GM21737 (cell line): ENCODE results near the gene GCK.
"Not testable (repeated sequence)": the region's sequence is repeated elsewhere in the genome, so short reads cannot be mapped to it uniquely, and the experiment has no call there.

Experiments used
- ATAC-seq: cut with Tn5 transposase; IDR thresholded peaks from one replicate; pipeline ENCODE4 v1.9.1; 2021; ENCODE audit warnings: mild to moderate bottlenecking, moderate library complexity; ENCODE audit not compliant: unreplicated experiment

GCK gene

DNA sequence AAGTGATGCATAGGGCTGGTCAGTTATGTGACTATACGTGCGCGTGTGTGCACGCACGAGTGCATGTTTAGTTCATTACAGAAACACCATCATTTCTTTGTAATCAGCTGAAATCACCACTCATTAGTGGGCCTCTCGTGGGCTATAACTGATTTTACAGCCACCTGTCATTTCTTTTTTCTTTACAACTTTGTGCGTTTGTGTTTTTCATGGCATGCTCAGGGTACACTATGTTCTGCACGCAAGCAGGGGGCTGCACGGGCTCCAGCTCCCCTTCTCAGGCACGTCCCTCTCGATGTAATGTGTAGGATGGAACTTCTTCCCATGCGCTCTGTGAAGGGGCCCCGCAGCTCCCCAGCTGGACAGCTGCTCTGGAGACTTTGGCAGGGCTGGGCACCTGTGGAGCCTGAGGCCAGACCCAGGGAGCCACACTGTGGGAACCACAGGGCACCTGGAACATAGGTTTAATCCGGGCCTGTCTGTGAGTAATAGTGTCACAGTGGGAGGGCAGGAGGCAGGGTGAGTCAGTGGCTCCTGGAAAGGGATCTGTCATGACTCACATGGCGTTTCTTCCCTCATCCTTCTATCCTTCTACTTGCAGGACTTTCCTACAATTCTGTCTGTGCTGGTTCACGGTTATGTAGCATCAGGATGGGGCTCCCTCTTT, 4.9 kb downstream of the GCK start:
- ATAC-seq: no peak

DNA sequence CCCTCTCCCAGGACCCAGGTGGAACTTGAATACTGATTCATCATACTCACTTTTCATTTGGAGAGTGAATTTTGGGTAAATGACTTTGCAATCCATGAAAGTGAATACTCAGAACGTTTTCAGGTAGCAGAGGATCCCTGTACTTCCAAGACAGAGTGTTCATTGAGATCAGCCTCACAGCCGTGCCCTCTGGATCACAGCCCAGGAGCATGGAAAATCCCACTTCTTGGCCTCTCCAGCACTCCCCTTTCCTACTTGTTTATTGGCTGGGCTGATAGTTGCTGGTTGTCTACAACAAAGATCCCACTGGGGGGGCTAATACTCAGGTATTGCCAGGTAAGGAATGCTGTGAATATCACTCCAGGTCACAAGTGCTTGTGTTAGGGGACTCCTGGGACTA, 5.9 kb downstream of the GCK start:
- no peak for ATAC-seq

DNA sequence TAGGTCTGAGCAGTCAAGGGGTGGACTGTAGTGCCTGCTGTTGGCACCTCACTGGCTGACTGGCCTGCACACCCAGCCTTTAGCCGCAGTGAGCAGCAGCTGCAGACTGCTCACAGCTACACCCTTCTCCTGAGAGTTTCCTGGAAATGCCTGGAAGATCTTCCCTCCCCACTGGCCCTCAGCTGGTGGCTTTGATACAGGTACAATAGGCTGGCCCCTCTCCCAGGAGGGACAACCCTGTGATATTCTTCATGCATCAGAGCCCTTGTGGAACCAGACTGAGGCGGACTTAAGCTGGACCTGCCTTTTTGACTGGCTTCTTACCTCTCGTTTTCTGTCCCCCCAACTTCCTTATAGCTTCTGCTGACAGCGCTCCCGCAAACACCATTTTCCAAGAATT, 6.4 kb downstream of the GCK start:
- no peak for ATAC-seq

DNA sequence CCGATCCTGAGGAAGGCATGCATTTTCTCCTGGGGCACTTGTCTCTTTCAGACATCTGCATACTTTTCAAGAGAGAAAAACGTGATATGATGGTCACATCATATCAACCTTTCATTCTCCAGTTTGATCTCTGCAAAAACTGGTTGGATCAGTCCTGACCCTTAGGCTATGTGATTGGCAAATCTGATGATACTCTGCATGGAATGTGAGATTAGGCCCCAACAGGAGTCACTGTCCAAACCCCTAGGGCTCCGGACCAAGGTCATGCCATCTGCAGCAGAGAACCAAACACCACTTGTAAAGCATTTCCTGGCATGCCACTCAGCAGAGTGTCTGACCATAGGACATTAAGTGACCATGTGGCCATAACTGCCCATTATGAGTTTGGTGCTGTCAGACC, 8.6 kb downstream of the GCK start:
- ATAC-seq: no peak

DNA sequence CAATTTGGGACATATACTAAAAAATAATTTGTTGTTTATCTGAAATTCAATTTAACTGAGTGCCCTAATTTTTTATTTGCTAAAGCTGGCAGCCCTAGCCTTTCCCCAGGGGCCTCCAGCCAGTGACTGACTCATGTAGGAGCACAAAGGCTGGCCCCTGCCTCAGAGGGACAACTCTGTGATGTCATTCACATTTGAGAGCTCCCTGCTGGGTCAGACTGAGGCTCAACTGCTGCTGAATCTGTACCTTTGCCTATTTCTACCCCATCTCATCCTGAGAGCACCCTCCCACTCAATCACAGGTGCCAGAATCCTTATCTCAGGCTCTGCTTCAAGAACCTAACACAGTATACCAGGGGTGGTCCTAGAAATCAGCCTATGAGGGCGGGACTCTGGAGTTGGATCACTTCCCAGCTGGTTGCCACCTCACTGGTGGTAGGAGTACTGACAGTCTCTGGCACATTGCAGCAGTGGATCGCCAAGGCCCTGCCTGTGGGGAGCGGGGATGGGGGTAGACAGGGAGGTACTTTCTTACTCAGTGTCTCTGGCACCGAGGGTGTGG, 11.6 kb downstream of the GCK start:
- ATAC-seq: no peak

DNA sequence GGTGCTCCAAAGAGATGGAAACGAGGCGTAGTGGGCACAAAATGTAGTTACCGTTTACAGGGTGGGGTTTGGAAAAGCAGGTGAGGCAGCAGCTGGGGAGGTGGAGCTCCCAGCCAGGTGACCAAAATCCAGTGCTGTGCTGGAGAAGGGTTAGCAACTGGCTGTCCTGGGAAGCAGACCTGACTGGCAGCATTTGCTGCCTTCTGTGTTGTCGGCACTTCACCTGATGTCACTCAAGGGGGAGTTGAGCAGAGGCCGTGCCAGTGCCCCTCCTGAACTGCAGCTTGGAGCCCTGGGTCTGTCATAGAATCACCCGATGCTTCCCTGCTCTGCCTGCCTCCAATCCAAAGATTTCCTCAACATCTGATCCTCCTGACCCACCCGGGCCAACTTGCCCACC, 12.8 kb downstream of the GCK start:
- ATAC-seq: no peak

DNA sequence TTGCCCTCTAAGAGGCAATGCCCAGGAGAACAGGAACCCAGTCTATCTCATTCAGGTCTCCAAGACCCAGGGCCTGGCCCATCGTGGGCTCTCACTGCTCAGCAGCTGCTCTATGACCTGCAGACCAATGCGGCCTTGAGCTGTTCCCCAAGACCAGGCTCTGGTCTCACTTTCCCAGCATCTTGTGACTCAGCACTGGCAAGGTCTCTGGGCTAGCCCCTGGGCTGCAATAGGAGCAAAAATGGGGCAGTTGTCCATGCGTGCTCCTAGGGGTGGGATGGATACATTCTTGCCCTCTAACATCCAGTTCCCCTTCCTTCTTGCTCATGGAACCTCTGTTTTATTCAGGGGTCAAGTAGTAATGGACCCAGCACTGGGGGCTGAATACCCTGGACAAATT, 13.5 kb downstream of the GCK start:
- no peak for ATAC-seq

DNA sequence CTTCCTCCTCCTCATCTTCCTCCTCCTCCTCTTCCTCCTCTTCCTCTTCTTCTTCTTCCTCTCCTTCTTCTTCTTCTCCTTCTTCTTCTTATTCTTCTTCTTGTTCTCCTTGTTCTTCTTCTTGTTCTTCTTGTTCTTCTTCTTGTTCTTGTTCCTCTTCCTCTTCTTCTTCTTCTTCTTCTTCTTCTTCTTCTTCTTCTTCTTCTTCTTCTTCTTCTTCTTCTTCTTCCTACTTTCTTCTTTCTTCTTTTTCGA, 14.6 kb downstream of the GCK start:
- ATAC-seq: not testable (repeated sequence)

DNA sequence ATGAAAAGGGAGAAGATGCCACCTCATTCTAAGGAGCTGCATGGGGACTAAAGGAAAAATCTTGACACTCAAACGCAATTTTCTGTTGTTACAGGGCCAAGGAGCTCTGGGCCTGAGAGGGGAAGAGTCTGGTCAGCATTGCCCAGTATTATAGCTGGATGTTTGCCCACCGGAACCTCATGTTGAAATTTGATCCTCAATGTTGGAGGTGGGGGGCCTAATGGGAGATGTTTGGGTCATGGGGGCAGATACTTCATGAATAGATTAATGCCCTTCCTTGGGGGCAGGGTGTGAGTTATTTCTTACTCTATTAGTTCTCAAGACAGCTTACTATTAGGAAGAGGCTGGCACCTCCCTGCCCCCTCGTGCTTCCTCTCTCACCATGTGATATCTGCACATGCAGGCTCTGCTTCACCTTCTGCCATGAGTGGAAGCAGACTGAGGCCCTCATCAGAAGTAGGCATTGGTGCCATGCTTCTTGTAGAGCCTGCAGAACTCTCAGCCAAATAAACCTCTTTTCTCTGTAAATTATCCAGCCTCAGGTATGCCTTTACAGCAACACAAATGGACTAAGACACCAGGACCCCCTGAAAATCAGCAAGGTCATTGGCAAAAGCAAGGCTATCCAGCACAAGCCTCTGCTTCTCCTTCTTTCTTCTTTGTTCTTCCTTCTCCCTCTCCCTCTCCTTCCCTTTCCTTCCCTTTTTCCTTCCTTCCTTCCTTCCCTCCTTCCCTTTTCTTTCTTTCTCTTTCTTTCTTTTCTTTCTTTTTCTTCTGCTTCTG, 15.1 kb downstream of the GCK start:
- ATAC-seq: no peak

DNA sequence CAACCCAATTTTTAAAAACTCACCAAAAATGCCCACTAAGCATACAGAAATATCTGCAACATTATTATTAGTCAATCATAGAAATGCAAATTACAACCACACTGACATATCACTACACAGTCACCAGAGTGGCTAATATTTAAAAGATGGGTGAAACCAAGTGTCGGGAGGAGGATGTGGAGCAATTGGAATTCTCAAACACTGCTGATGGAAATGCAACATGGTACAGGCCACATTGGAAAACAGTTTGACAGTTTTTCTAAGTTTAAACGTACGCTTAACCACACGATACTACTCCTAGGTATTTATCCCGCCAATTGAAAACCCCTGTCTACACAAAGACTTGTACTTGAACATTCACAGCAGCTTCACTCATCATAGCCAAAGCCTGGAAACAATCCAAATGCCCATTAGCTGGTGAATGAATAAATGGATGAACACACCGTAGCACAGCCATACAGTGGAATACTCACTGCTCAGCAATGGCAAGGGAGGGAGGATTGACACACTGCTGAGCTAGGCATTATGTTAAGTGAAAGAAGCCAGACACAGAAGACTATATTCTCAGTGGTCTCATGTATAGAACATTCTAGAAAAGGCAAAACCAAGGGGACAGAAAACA, 16.3 kb downstream of the GCK start:
- ATAC-seq: no peak

DNA sequence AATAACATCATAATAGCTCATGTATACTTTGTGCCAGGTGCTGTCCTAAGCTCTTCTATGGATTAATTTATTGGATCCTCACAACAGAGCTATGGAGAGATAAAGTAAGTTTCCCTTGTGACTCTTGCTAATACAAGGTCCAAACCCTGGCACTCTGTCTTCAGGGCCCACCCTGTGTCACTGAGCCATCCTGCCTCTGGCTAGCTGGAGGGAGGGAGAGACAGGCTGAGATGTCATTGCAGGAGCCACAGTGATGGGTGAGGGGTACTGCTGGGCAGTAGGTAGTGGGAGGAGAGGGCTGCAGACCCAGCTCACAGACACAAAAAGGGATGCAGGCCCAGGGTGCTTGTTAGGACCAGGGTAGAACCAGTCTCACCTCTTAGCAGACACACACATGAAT, 16.9 kb downstream of the GCK start:
- ATAC-seq: no peak

DNA sequence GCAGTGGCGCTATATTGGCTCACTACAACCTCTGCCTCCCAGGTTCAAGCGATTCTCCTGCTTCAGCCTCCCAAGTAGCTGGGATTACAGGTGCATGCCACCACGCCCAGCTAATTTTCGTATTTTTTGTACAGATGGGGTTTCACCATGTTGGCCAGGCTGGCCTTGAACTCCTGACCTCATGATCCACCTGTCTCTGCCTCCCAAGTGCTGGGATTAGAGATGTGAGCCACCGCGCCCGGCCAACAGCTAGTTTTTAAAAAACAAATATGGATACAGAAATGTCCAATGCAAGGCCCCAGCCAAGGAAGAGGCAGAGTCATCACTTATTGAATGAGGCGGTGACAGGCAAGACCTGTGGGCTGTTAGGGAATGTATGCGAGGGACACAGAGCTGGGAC, 17.3 kb downstream of the GCK start:
- not testable (repeated sequence) for ATAC-seq

DNA sequence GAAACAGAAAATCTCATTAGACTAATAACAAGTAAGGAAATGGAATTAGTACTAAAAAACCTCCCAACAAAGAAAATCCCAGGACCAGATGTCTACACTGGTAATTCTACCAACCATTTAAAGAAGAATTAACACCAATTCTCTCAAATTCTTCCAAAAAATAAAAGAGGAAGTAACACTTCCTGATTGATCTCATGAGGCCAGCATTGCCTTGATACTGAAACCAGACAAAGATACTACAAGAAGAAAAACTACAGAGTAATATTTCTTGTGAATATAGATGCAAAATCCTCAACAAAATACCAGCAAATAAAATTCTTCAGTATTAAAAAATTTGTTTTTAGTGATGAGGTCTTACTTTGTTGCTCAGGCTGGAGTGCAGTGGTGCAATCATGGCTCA, 21.3 kb downstream of the GCK start:
- no peak for ATAC-seq

DNA sequence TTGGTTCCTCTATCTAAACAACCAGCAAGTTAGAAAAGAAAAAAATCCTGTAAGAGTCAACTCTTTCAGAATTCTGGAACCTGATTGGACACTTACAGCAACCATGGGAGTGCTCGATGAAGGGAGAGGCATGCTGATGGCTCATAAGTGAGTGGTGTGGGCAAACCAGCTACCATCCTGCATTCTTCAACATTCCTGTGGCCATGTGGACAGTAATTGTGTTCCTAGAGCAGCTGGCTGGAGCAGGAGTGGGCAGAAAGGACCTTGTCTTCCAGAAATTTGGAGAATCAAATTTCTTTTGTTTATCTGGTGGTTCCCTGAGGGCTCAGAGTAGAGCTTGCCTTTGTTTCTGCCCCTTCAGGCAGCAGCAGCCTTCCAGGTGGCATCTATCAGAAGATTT, 25.6 kb downstream of the GCK start:
- ATAC-seq: no peak

DNA sequence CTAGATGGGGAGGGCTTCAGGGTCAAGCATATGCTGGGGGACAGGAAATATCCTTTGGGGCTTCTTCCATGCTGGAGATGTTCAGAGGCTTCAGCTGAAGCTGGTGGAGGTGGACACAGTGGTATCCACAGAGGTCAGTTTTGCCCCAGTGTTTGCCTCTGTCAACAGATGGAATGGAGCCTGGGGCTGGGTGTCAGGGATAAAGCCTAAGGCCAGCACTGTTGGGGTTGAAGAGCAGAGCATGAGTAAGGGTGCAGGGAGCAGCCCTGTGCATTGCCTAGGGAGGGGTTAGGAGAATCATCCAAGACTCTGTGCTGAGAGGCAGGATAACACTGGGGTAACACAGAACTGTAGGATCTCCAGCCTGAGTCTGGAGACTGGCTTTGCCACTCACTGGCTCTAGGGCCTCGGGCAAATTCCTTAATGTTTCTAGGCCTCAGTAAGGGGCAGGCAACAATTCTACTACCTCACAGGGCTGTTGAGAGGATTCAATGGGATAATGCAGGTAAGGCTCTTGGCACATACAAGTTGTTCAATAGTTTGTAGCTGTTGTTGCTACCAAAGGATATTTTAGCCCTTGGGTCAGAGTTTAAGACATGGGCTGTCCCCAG, 26.3 kb downstream of the GCK start:
- ATAC-seq: no peak

DNA sequence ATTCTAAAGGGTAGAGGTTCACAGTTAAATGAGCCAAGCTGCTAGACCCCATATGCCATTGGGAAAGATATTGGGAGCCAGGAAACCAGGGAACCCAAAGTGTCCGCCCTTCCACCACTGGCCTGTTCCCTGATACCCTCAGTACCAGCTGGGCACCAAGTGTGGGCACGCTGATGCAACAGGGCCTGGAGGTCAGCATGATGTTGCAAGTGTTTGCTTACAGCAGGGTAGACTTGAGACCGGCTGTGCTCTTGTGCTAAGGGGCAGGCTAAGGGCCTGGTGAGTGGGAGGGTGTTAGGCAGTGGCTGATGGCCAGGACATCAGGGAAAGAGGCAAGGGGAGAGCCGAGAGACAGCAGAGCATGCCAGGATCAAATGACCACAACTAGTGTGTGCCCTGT, 27.1 kb downstream of the GCK start:
- no peak for ATAC-seq

DNA sequence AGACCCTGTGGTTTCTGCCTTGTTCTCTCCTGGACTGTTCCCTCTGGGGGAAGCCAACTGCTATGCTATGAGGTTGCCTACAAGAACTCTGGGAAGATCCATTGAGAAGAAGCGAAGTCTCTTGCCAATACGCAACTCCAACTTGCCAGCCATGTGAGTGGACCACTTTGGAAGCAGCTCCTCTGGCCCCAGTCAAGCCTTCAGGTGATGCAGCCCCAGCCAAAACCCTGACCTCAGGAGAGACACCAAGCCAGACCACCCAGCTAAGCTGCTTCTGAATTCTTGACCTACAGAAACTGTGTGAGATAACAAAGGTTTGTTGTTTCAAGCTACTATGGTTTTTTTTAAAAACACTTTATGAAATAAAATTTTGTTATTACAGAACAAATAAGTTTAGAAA, 27.9 kb downstream of the GCK start:
- no peak for ATAC-seq

DNA sequence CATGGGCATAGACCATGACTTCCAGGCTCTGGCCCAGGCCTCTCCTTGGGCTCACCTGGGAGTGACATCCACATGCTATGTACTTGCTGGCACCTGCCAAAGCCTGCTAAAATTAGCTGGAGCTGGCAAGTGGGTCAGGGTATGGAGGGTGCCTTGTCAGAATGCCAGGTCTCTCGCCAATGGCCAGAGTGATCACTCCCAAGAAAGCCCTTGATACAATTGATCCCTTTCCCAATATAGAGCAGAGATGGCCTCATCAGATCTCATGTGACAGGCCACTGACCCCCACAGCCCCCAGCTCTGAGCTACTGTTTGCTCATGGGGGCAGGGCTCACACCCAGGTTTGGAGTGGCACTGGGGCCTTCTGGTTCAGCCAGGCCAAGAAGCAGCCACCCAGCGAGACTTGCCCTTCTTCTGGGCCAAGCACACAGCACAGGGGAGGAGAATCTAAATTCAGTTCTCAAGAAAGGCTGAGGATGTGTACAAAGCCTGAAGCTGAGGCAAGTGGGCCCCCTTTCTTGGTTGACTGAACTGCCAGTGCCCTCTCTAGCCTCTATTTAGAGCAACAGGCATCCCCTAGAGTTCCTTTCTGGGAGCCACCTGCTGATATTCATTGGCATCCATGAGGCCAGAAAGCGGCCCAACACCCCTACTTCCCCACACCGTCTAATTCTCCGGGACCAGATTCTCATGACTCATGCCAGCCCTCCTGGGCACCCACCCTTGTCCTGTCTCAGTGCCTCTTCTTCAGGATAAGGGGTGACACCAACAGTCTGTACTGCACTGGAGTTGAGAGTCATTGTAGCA, 29.2 kb downstream of the GCK start:
- no peak for ATAC-seq

DNA sequence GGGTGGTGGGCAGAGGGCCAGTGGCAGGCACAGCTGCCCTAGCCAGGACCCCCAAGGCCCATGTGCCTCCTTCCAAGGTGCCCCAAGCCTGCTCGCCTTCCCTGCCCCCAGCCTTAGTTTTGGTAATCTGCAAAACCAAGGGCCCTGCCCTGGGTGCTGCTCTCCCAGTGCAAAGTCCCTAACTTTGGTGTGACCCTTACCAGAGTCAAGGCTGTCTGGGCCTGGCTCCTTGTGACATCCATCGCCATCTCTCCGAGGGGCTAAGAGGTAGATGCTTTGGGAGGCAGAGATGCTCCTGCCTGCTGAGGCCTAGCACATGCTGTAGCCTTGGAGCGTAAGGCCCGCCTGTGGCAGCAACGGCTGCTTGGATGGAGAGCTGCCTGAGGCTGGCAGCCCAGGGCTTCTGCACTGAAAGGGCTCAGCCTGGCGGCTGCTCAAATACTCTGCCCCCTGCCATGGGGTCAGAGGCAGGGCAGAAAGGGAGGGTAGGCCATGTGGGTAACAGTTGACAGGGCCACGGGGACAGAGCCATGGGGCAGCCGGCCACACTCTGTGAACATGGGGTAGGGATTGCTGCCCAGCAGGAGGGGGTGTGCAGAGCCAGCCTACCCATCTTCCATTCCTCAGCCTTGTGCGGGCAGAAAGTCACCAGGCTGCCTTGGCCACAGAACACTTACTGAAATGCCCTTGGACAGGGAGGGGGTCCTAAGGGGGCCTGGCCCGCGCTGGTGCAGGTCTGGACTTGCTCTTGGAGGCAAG, 30.2 kb downstream of the GCK start:
- no peak for ATAC-seq
